CD14-positive monocyte (primary cell): ENCODE results near the gene FRMPD4. TPM values are rescaled to one million over a fixed set of nuclear protein-coding genes. Genes with fewer than 3 reads are reported as not detected.

Experiments used
- DNase-seq, 3 donors: peaks; one replicate each; pipeline ENCODE4 v3.0.0-alpha.2; 2011 to 2022
- H2AFZ ChIP-seq: 2 replicates; pipeline ENCODE4 v1.6.0; 2012; ENCODE audit warnings: mild to moderate bottlenecking, low read depth, low read length, inconsistent platforms; ENCODE audit not compliant: insufficient read depth, poor library complexity, severe bottlenecking
- H3K27ac ChIP-seq, 2 donors: 1 replicate in 1 of 2; 2 replicates in 1 of 2; pipeline ENCODE4 v1.5.1; 2012 to 2013; ENCODE audit warnings: low read length in 2 of 2, control low read depth in 1 of 2, inconsistent platforms in 1 of 2, low read depth in 1 of 2, mild to moderate bottlenecking in 1 of 2
- H3K27me3 ChIP-seq, 2 donors: one replicate each; pipeline versions ENCODE4 v1.6.0 to v1.6.1; 2011 to 2013; ENCODE audit warnings: low read length in 2 of 2; ENCODE audit not compliant: control insufficient read depth in 2 of 2, insufficient read depth in 2 of 2
- H3K36me3 ChIP-seq, 2 donors: replicated peaks in 1 of 2; 1 replicate in 1 of 2; 2 replicates in 1 of 2; pipeline versions ENCODE4 v1.5.1 to v1.6.1; 2012 to 2013; ENCODE audit warnings: low read length in 2 of 2, control low read depth in 1 of 2, inconsistent platforms in 1 of 2, mild to moderate bottlenecking in 1 of 2; ENCODE audit not compliant: insufficient read depth in 2 of 2, control insufficient read depth in 1 of 2
- H3K4me1 ChIP-seq, 2 donors: 1 replicate in 1 of 2; 2 replicates in 1 of 2; pipeline versions ENCODE4 v1.5.1 to v1.6.1; 2012 to 2013; ENCODE audit warnings: low read length in 2 of 2, control low read depth in 1 of 2, inconsistent platforms in 1 of 2, mild to moderate bottlenecking in 1 of 2, moderate library complexity in 1 of 2; ENCODE audit not compliant: insufficient read depth in 2 of 2, control insufficient read depth in 1 of 2
- H3K4me2 ChIP-seq: replicated peaks from 2 replicates; pipeline ENCODE3; 2012; ENCODE audit warnings: low read length, moderate library complexity, mild to moderate bottlenecking; ENCODE audit not compliant: poor library complexity, severe bottlenecking; ENCODE audit errors: extremely low read depth
- H3K4me3 ChIP-seq, 3 experiments: fragments of 200-600 bp in 1 of 3; sonication (generic) in 1 of 3; replicated peaks in 1 of 3; 1 replicate in 2 of 3; 2 replicates in 1 of 3; pipeline ENCODE4 v1.5.1; 2011 to 2013; ENCODE audit warnings: low read length in 3 of 3, mild to moderate bottlenecking in 3 of 3, control low read depth in 2 of 3, low read depth in 2 of 3, inconsistent platforms in 1 of 3, moderate library complexity in 1 of 3
- H3K79me2 ChIP-seq: 2 replicates; pipeline ENCODE4 v1.6.0; 2012; ENCODE audit warnings: mild to moderate bottlenecking, control low read depth, inconsistent platforms, low read length, moderate library complexity; ENCODE audit not compliant: insufficient read depth
- H3K9ac ChIP-seq: 2 replicates; pipeline ENCODE4 v1.6.0; 2017; ENCODE audit warnings: low read length, mild to moderate bottlenecking; ENCODE audit not compliant: insufficient read depth, poor library complexity, severe bottlenecking
- H3K9me3 ChIP-seq, 2 donors: replicated peaks in 1 of 2; 1 replicate in 1 of 2; 2 replicates in 1 of 2; pipeline versions ENCODE4 v1.5.1 to v1.6.1; 2012 to 2013; ENCODE audit warnings: low read length in 2 of 2, control low read depth in 1 of 2; ENCODE audit not compliant: control insufficient read depth in 1 of 2, insufficient read depth in 1 of 2
- H4K20me1 ChIP-seq: 2 replicates; pipeline ENCODE4 v1.6.0; 2012; ENCODE audit warnings: mild to moderate bottlenecking, low read length, control low read depth, moderate library complexity; ENCODE audit not compliant: insufficient read depth
- H3K27ac Mint-ChIP-seq, 7 donors: one replicate each; pipeline ENCODE4 v1.8.0; 2020; ENCODE audit warnings: mild to moderate bottlenecking in 7 of 7, mixed read lengths in 7 of 7, moderate library complexity in 6 of 7, inconsistent platforms in 2 of 7
- H3K27me3 Mint-ChIP-seq, 3 donors: one replicate each; pipeline ENCODE4 v1.8.0; 2021 to 2022; ENCODE audit warnings: low read depth in 3 of 3, mild to moderate bottlenecking in 3 of 3, mixed read lengths in 3 of 3, moderate library complexity in 3 of 3, inconsistent platforms in 1 of 3
- H3K36me3 Mint-ChIP-seq, 2 donors: one replicate each; pipeline ENCODE4 v1.8.0; 2020; ENCODE audit warnings: mixed read lengths in 2 of 2, inconsistent platforms in 1 of 2, mild to moderate bottlenecking in 1 of 2
- H3K4me1 Mint-ChIP-seq: one replicate; pipeline ENCODE4 v1.8.0; 2020; ENCODE audit warnings: mild to moderate bottlenecking, mixed read lengths
- H3K4me3 Mint-ChIP-seq, 2 donors: one replicate each; pipeline ENCODE4 v1.8.0; 2020; ENCODE audit warnings: mild to moderate bottlenecking in 2 of 2, mixed read lengths in 2 of 2, moderate library complexity in 1 of 2
- H3K9me3 Mint-ChIP-seq, 7 donors: one replicate each; pipeline ENCODE4 v1.8.0; 2020 to 2022; ENCODE audit warnings: mixed read lengths in 7 of 7, mild to moderate bottlenecking in 6 of 7, moderate library complexity in 6 of 7, inconsistent platforms in 2 of 7
- CTCF ChIP-seq: fragments of 200-600 bp; IDR thresholded peaks from one replicate; pipeline ENCODE4 v1.8.0; 2022; ENCODE audit warnings: antibody characterized with exemption, mild to moderate bottlenecking
- WGBS: methylation state at CpG from one replicate; pipeline ENCODE4 v1.1.5; 2013; ENCODE audit warnings: missing lambda C conversion rate; ENCODE audit not compliant: insufficient coverage; 5-methylcytosine and 5-hydroxymethylcytosine counted together
- intact Hi-C, 2 donors: fragments of 100-400 bp; cut with micrococcal nuclease; formaldehyde crosslinking; loops; one replicate each; pipeline versions ENCODE4 v1.15.0 to v1.15.1; 2023
- polyA plus RNA-seq, 3 donors: library from polyadenylated mRNA; depleted of rRNA in 1 of 3; unstranded in 2 of 3; stranded (reverse) in 1 of 3; fragments of 300-500 nt in 2 of 3; fragments of >200 nt in 1 of 3; fragmentation: Illumina TruSeq in 2 of 3; gene quantifications; 1 replicate in 2 of 3; 2 replicates in 1 of 3; pipeline ENCODE4 v1.2.3, GENCODE V29; 2012 to 2021

The FRMPD4 gene
- polyA plus RNA-seq, 3 donors = not detected

- Histone ChIP-seq H3K27me3 (peaks cover 0 to 6% of the 10 kb centered on the region in 2 donors), H2AFZ (no peak overlapping the region), H3K4me3 (no peak overlapping the region), H3K4me2 (no peak overlapping the region), H3K27ac (no peak overlapping the region), H3K79me2 (no peaks in the 10 kb centered on the region), H3K9ac (no peak overlapping the region), H4K20me1 (no peaks in the 10 kb centered on the region), H3K9me3 (no peaks in the 10 kb centered on the region), H3K4me1 (no peaks in the 10 kb centered on the region), H3K36me3 (no peaks in the 10 kb centered on the region)
- intact Hi-C loops = no loop called here
- H3K9me3 Mint-ChIP-seq = peaks cover 0 to 7% (median 4%) of the 10 kb centered on the region in 7 donors
- no peak overlapping the region for H3K4me3 Mint-ChIP-seq
- TF ChIP-seq CTCF = no peak
- H3K36me3 Mint-ChIP-seq = no peaks in the 10 kb centered on the region
- DNase-seq = no peak
- 100% methylated on average over 2 of the region's 7 CpGs for WGBS
- no peaks in the 10 kb centered on the region for H3K4me1 Mint-ChIP-seq
- H3K27me3 Mint-ChIP-seq = peaks cover 1 to 8% (median 2%) of the 10 kb centered on the region in 3 donors
- no peak overlapping the region for H3K27ac Mint-ChIP-seq
Measured at GRCh38 chrX:12681047-12681446, 542.8 kb downstream of the FRMPD4 start.

- no peak for TF ChIP-seq CTCF
- WGBS = no CpG with 5 or more reads among the region's 2 CpGs
- H3K4me3 Mint-ChIP-seq = no peak overlapping the region
- Histone ChIP-seq H3K9ac (no peak overlapping the region), H3K9me3 (no peaks in the 10 kb centered on the region), H3K36me3 (no peaks in the 10 kb centered on the region), H3K4me3 (no peak overlapping the region), H3K27ac (no peak overlapping the region), H3K79me2 (no peaks in the 10 kb centered on the region), H3K4me1 (no peaks in the 10 kb centered on the region), H2AFZ (no peak overlapping the region), H3K4me2 (no peak overlapping the region), H3K27me3 (peaks cover 0 to 6% of the 10 kb centered on the region in 2 donors), H4K20me1 (no peaks in the 10 kb centered on the region)
- peak overlapping the region in 1 of 7 donors; percentile 34 for H3K27ac Mint-ChIP-seq
- peaks cover 1 to 8% (median 2%) of the 10 kb centered on the region in 3 donors for H3K27me3 Mint-ChIP-seq
- no peaks in the 10 kb centered on the region for H3K4me1 Mint-ChIP-seq
- H3K36me3 Mint-ChIP-seq = no peaks in the 10 kb centered on the region
- intact Hi-C loops = no loop called here
- no peak for DNase-seq
- peaks cover 0 to 2% (median 0%) of the 10 kb centered on the region in 7 donors for H3K9me3 Mint-ChIP-seq
Measured at GRCh38 chrX:12685541-12685940, 547.3 kb downstream of the FRMPD4 start.
